Measurements from ENCODE around the gene GSTO2. TPM values are rescaled to one million over a fixed set of nuclear protein-coding genes. Genes with fewer than 3 reads are reported as not detected.

GSTO2 gene
- total and polyA plus RNA-seq, 8 donors, result 9.5 to 33.6 (median 29.1) TPM

GRCh38 chr10:104314591-104315485 lies 45.9 kb downstream of the GSTO2 start:
- no peak for TF ChIP-seq CTCF (IDR thresholded peaks at IDR 0.05)
- DNase-seq, result no peak
- no peaks in the 10 kb centered on the region for H3K9me3 ChIP-seq
- ATAC-seq, result no peak
- H3K27ac ChIP-seq, result no peak overlapping the region
- intact Hi-C loops (cut with DNase I), result no loop called here
- H3K4me1 ChIP-seq, result peaks cover 16 to 69% of the 10 kb centered on the region in 2 donors
- H3K27me3 ChIP-seq, result no peaks in the 10 kb centered on the region
- peaks cover 0 to 66% of the 10 kb centered on the region in 2 donors for H3K36me3 ChIP-seq
- H3K4me3 ChIP-seq, result no peak overlapping the region

- no peak overlapping the region for H3K4me3 ChIP-seq
- no peaks in the 10 kb centered on the region for H3K27me3 ChIP-seq
- H3K4me1 ChIP-seq, result peaks cover 16 to 71% of the 10 kb centered on the region in 2 donors
- intact Hi-C loops (cut with DNase I), result no loop called here
- ATAC-seq (no peak), DNase-seq (no peak)
- H3K36me3 ChIP-seq, result peaks cover 0 to 59% of the 10 kb centered on the region in 2 donors
- H3K27ac ChIP-seq, result no peak overlapping the region
- no peaks in the 10 kb centered on the region for H3K9me3 ChIP-seq
- no peak for TF ChIP-seq CTCF (IDR thresholded peaks at IDR 0.05)
These were observed 46.5 kb downstream of the GSTO2 start for GRCh38 chr10:104315486-104315921.

GRCh38 chr10:104316321-104317099 lies 47.5 kb downstream of the GSTO2 start:
- Histone ChIP-seq H3K4me1 (peaks cover 23 to 79% of the 10 kb centered on the region in 2 donors), H3K36me3 (peaks cover 0 to 49% of the 10 kb centered on the region in 2 donors), H3K27me3 (no peaks in the 10 kb centered on the region), H3K27ac (peak overlapping the region in 1 of 2 donors; percentile 41), H3K4me3 (no peak overlapping the region), H3K9me3 (no peaks in the 10 kb centered on the region)
- no peak for ATAC-seq
- TF ChIP-seq CTCF (IDR thresholded peaks at IDR 0.05), result no peak
- DNase-seq, result no peak
- intact Hi-C loops (cut with DNase I), result no loop called here

- no peak overlapping the region for H3K4me3 ChIP-seq
- H3K4me1 ChIP-seq, result peaks cover 31 to 80% of the 10 kb centered on the region in 2 donors
- no peak for TF ChIP-seq CTCF (IDR thresholded peaks at IDR 0.05)
- H3K9me3 ChIP-seq, result no peaks in the 10 kb centered on the region
- H3K27me3 ChIP-seq, result no peaks in the 10 kb centered on the region
- DNase-seq, result no peak
- peak overlapping the region in 1 of 2 donors; percentile 41 for H3K27ac ChIP-seq
- intact Hi-C loops (cut with DNase I), result no loop called here
- ATAC-seq, result peak; percentile 6
- peaks cover 0 to 42% of the 10 kb centered on the region in 2 donors for H3K36me3 ChIP-seq
These were observed 48.3 kb downstream of the GSTO2 start for GRCh38 chr10:104317269-104317710.

Measured in left lung (tissue), 10 donors.